KOPT-K1 (cell line): Measurements from ENCODE around the gene SEPTIN5.
"Not testable (repeated sequence)": the region's sequence is repeated elsewhere in the genome, so short reads cannot be mapped to it uniquely, and the experiment has no call there.

Experiments used
- H3K27ac ChIP-seq: fragments of 200-600 bp; sonication (generic); 2 replicates; pipeline ENCODE4 v1.5.1; 2016; ENCODE audit warnings: antibody characterized with exemption, mild to moderate bottlenecking, low read depth, low read length; ENCODE audit not compliant: poor library complexity, severe bottlenecking
- H3K36me3 ChIP-seq: fragments of 200-600 bp; sonication (generic); 2 replicates; pipeline ENCODE4 v1.5.1; 2017; ENCODE audit warnings: antibody characterized with exemption, mild to moderate bottlenecking, low read length, moderate library complexity; ENCODE audit not compliant: insufficient read depth
- H3K9me3 ChIP-seq: fragments of 200-600 bp; sonication (generic); 2 replicates; pipeline ENCODE4 v1.5.1; 2017; ENCODE audit warnings: antibody characterized with exemption, low read length, mild to moderate bottlenecking; ENCODE audit not compliant: insufficient read depth, poor library complexity, severe bottlenecking

SEPTIN5 gene

DNA sequence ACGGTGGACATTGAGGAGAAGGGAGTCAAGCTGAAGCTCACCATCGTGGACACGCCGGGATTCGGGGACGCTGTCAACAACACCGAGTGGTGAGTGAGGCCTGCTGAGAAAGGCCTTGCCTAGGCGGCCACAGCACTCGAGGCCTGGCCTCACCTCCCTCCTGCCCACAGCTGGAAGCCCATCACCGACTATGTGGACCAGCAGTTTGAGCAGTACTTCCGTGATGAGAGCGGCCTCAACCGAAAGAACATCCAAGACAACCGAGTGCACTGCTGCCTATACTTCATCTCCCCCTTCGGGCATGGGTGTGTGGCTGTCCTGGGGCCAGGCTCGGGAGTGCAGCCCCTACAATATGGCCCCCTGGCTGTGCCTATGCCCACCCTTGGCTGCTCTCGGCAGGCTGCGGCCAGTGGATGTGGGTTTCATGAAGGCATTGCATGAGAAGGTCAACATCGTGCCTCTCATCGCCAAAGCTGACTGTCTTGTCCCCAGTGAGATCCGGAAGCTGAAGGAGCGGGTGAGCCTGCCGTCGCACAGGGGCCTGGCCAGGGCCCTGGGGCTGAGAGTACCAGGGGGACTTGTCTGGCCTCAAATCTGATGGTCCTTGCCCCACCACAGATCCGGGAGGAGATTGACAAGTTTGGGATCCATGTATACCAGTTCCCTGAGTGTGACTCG, 6.0 kb downstream of the SEPTIN5 start:
- no peaks in the 10 kb centered on the region for H3K36me3 ChIP-seq
- no peak overlapping the region for H3K27ac ChIP-seq

DNA sequence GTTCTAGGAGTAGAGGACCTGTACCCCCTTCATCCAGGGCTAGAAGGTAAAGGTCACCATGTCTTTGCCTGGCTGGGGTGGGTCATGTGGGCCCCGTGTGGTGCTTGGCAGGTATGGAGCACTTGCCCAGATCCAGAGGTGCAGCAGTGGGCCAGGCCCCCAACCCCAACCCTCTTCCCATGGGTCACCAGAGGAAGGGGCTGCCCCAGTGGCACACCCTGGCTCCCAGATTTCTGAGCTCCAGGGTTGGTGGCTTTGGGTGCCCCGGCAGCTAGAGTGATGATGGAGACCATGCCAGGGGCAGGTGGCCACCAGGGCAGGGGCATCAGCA, 6.7 kb downstream of the SEPTIN5 start:
- Histone ChIP-seq H3K9me3 (no peaks in the 10 kb centered on the region), H3K36me3 (no peaks in the 10 kb centered on the region), H3K27ac (no peak overlapping the region)

More for the DNA sequence above, 6.0 kb downstream of the SEPTIN5 start:
- no peaks in the 10 kb centered on the region for H3K9me3 ChIP-seq

DNA sequence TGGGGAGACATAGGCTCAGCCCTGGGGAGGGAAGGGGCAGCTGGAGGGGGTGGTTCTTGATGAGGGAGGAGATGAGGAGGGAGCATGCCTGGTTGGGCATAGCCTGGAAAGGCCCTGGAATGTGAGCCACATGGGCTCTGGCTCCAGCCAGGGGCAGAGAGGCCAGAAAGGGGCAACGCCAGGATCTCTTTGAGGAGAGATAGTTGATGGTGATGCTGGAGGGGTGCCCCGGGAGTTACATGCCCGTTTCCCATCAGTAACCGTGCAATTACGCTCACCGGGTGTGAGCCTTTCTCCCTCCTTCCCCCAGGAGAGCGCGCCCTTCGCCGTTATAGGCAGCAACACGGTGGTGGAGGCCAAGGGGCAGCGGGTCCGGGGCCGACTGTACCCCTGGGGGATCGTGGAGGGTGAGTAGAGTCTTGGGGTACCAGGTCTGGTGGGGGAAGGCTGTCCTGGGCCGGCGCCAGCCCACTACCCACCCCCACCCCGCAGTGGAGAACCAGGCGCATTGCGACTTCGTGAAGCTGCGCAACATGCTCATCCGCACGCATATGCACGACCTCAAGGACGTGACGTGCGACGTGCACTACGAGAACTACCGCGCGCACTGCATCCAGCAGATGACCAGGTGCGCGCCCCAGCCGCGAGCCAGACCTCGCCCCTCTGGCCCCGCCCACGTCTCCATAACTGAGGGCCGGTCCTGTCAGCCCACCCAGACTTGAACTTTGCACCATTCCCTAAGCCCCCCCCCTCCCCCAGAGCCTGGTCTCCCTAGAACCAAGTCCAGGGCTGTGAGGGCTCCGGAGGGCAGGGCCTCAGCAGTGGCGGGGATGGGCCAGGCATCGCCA, 7.3 kb downstream of the SEPTIN5 start:
- no peak overlapping the region for H3K27ac ChIP-seq
- H3K9me3 ChIP-seq = no peaks in the 10 kb centered on the region
- H3K36me3 ChIP-seq = no peaks in the 10 kb centered on the region

DNA sequence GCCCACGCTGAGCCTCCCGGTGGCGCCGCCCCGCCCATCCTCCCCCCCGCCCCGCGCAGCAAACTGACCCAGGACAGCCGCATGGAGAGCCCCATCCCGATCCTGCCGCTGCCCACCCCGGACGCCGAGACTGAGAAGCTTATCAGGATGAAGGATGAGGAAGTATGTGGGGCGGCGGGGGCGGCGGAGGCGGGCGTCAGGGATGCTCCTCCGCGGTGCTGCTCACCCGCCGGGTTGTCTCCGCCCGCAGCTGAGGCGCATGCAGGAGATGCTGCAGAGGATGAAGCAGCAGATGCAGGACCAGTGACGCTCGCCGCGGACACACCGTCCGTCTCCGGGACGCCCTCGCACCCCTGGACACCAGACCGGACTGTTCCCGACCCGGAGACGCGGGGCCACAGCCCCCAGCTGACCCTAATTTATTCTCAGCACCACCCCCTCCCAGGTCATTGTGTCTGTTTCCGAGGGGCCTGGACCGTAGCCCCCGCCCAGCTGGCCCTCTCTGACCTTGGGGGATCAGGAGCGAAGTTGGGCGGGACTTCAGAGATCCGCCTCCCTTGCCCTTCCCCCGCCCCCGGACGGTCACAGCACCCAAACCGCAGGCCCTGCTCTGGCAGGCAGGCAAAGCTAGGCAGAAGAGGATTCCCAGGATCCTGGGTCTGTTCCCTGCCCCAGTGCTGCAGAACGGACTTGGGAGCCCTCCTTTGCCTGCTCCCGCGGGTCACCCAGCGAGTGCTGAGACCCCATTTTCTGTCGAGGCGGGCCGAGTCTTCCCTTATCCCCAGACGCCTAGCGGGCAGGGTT, 8.1 kb downstream of the SEPTIN5 start:
- Histone ChIP-seq H3K36me3 (no peaks in the 10 kb centered on the region), H3K27ac (no peak overlapping the region), H3K9me3 (no peaks in the 10 kb centered on the region)

DNA sequence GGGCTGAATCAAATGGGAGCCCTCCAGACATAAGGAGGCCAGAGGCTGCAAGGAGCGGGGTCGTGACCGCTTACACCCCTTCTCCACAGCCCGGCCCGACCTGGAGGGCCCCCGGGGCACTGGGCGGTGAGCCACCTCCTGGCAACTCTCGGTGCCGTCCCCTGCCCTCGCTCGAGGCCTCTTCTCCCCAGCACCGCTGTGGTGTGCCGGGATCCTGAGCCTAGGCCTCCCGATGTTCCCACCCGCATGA, 8.6 kb downstream of the SEPTIN5 start:
- no peak overlapping the region for H3K27ac ChIP-seq
- no peaks in the 10 kb centered on the region for H3K9me3 ChIP-seq
- no peaks in the 10 kb centered on the region for H3K36me3 ChIP-seq

DNA sequence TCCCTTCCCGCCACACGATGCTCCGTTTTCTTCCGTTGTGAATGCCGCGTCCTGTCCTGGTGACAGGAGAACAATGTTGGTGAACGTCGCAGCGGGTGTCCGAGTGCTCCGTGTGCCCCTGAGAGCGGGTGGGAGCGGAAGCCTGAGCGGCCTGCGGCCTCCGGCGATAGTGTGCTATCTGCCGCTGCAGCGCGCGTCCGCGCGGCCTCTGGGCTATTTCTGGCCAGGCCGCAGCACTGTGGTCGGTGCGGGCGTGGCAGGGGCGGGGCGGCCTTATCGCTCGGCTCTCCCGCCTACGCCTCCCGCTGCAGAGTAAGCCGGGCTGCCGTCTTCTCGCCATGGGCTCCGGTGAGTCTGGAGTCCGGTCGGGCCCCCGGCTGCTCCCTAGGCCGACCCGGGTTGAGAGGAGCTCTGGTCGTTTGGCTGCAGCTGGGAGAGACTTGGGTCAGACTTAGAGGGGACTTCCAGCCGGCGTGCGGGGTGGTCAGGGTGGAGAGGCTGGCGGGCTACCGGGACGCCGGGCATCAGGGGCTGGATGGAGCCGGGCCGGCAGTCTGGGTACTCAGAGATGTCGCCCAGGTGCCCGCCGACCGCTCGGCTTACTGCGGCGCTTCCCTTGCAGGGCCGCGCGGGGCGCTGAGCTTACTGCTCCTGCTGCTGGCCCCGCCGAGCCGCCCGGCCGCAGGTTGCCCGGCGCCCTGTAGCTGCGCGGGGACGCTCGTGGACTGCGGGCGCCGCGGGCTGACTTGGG, 9.1 kb downstream of the SEPTIN5 start, which contains the start of gene GP1BB:
GP1BB (plus strand) TSS at position 308 of the 751 bp plus-strand sequence; CDS start at position 339, 31 bp downstream.
- Histone ChIP-seq H3K9me3 (no peaks in the 10 kb centered on the region), H3K27ac (no peak within 1 kb of the TSS)

DNA sequence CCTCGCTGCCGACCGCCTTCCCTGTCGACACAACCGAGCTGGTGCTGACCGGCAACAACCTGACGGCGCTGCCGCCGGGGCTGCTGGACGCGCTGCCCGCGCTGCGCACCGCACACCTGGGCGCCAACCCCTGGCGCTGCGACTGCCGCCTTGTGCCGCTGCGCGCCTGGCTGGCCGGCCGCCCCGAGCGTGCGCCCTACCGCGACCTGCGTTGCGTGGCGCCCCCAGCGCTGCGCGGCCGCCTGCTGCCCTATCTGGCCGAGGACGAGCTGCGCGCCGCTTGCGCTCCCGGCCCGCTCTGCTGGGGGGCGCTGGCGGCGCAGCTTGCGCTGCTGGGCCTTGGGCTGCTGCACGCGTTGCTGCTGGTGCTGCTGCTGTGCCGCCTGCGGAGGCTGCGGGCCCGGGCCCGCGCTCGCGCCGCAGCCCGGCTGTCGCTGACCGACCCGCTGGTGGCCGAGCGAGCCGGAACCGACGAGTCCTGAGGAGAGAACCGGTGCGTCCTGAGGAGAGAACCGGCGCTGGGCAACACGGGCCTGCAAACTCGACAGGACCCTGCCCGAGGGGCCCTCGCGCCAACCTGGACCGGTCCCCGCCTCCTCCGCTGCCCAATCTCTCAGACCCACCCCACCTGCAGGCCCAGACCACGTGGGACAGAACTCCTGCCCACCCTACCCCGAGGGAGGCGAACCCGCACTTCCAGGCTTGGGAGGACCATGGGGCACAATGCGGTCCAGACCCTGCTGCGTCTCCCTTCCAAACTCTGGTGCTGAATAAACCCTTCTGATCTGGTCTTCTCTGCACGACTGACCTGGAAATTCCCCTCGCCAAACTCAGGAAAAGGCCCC, 9.9 kb downstream of the SEPTIN5 start:
- Histone ChIP-seq H3K27ac (no peak overlapping the region), H3K36me3 (no peaks in the 10 kb centered on the region), H3K9me3 (no peaks in the 10 kb centered on the region)

More for the DNA sequence above, 9.1 kb downstream of the SEPTIN5 start, which contains the start of gene GP1BB:
- H3K36me3 ChIP-seq = no peaks in the 10 kb centered on the region

DNA sequence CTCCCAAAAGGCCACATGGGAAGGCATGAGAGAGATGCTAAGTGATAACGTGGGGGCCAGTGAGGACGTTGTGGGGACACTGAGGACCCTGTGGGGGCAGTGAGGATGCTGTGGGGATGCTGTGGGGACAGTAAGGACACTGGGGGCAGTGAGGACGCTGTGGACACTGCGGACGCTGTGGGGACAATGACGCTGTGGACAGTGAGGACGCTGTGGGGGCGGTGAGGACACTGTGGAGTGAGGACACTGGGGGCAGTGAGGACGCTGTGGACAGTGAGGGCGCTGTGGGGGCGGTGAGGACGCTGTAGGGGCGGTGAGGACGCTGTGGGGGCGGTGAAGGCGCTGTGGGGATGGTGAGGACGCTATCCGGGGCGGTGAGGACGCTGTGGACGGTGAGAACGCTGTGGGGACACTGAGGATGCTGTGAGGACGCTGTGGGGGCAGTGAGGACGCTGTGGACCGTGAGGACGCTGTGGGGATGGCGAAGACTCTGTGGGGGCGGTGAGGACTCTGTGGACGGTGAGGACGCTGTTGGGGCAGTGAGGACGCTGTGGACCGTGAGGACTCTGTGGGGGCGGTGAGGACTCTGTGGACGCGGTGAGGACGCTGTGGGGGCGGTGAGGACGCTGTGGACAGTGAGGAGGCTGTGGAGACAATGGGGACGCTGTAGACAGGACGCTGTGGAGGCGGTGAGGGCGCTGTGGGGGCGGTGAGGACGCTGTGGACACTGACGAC, 10.8 kb downstream of the SEPTIN5 start:
- no peaks in the 10 kb centered on the region for H3K36me3 ChIP-seq
- H3K27ac ChIP-seq = no peak overlapping the region
- no peaks in the 10 kb centered on the region for H3K9me3 ChIP-seq

DNA sequence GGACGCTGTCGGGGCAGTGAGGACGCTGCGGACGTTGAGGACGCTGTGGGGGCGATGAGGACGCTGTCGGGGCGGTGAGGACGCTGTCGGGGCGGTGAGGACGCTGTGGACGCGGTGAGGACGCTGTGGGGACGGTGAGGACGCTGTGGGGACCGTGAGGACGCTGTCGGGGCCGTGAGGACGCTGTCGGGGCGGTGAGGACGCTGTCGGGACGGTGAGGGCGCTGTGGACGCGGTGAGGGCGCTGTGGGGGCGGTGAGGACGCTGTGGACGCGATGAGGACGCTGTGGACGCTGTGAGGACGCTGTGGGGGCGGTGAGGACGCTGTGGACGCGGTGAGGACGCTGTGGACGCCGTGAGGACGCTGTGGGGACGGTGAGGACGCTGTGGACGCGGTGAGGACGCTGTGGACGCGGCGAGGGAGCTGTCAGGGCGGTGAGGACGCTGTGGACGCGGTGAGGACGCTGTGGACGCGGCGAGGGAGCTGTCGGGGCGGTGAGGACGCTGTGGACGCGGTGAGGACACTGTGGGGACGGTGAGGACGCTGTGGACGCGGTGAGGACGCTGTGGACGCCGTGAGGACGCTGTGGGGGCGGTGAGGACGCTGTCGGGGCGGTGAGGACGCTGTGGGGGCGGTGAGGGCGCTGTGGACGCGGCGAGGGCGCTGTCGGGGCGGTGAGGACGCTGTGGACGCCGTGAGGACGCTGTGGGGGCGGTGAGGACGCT, 11.9 kb downstream of the SEPTIN5 start:
- H3K27ac ChIP-seq, H3K36me3 ChIP-seq, H3K9me3 ChIP-seq: not testable (repeated sequence)

DNA sequence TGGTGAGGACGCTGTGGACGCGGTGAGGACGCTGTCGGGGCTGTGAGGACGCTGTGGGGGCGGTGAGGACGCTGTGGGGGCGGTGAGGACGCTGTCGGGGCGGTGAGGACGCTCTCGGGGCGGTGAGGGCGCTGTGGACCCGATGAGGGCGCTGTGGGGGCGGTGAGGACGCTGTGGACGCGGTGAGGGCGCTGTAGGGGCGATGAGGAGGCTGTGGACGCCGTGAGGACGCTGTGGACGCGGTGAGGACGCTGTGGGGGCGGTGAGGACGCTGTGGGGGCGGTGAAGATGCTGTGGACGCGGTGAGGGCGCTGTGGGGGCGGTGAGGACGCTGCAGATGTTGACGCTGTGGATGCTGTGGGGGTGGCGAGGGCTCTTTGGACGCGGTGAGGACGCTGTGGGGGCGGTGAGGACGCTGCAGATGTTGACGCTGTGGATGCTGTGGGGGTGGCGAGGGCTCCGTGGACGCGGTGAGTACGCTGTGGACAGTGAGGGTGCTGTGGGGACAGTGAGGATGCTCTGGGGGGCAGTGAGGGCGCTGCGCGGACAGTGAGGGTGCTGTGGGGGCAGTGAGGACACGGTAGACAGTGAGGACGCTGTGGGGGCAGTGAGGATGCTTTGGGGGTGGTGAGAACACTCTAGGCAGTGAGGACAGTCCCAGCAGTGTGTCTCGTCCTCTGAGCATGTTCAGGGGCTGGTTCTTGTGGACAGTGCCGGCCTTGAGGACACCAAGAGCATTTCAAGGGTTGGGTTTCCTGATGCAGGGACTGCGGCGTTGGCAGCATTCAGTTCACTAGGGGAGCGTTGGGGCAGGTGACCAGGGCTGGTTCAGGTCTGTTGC, 13.2 kb downstream of the SEPTIN5 start:
- H3K9me3 ChIP-seq = no peaks in the 10 kb centered on the region
- no peaks in the 10 kb centered on the region for H3K36me3 ChIP-seq
- no peak overlapping the region for H3K27ac ChIP-seq

DNA sequence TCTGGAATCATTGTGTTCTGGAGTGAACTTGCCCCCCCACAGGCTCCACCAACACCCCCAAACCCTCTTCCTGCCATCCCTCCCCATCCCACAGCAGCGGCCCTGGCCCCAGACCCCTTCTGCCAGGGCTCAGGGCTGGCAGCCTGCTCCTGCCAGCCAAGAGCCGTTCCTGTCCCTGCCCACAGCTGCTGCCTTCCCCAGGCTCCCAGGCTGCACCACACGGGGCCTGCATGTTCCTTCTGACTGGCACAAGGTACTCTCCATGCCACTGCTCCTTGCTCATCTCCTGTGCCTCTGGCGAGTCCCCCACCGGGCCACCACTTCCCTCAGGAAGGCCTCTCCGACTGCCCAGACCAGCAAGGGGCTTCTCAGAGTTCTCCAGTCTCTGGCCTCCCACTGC, 14.0 kb downstream of the SEPTIN5 start:
- Histone ChIP-seq H3K36me3 (no peaks in the 10 kb centered on the region), H3K27ac (no peak overlapping the region), H3K9me3 (no peaks in the 10 kb centered on the region)

DNA sequence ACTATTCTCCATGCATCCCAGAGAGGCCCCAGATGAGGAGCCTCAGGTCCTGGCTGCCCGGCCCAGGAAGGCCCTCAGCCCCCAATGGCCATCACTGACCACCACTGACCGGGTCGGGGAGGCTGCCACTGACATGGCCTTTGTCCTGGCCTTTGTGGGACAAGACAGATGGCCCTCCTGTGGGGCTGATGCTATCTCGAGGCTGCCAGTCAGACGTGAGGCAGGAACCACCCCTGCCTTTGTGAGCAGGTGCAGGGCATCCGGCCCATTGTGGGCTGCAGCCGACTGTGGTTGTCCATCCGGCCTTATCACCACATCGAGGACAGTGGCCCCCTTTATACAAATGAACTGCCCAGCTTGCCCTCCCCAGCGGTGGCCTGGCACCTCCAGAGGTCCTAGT, 14.5 kb downstream of the SEPTIN5 start:
- Histone ChIP-seq H3K36me3 (no peaks in the 10 kb centered on the region), H3K9me3 (no peaks in the 10 kb centered on the region), H3K27ac (no peak overlapping the region)
